ENCODE measurements around the gene KLK3.
"Not testable (repeated sequence)": the region's sequence is repeated elsewhere in the genome, so short reads cannot be mapped to it uniquely, and the experiment has no call there.

Gene KLK3

GRCh38 chr19:50859849-50860248 lies 5.1 kb downstream of the KLK3 start:
- DNase-seq (ENCODE audit: low read depth in 4 of 4, low spot score in 1 of 4): no peak

- no peak for DNase-seq (ENCODE audit: low read depth in 4 of 4, low spot score in 1 of 4)
Observed at GRCh38 chr19:50861010-50861409, 6.3 kb downstream of the KLK3 start.

GRCh38 chr19:50861496-50862286 lies 7.0 kb downstream of the KLK3 start:
- DNase-seq (ENCODE audit: low read depth in 4 of 4, low spot score in 1 of 4): no peak

DNA sequence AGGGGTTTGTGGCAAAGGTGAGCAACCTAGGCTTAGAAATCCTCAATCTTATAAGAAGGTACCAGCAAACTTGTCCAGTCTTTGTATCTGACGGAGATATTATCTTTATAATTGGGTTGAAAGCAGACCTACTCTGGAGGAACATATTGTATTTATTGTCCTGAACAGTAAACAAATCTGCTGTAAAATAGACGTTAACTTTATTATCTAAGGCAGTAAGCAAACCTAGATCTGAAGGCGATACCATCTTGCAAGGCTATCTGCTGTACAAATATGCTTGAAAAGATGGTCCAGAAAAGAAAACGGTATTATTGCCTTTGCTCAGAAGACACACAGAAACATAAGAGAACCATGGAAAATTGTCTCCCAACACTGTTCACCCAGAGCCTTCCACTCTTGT lies 14.8 kb downstream of the KLK3 start:
- no peak for DNase-seq (ENCODE audit: low read depth in 4 of 4, low spot score in 1 of 4)

- peak in 2 of 4 experiments; percentile 2 to 20 for DNase-seq (ENCODE audit: low read depth in 4 of 4, low spot score in 1 of 4)
Observed at GRCh38 chr19:50870417-50871089, 15.8 kb downstream of the KLK3 start.

DNA sequence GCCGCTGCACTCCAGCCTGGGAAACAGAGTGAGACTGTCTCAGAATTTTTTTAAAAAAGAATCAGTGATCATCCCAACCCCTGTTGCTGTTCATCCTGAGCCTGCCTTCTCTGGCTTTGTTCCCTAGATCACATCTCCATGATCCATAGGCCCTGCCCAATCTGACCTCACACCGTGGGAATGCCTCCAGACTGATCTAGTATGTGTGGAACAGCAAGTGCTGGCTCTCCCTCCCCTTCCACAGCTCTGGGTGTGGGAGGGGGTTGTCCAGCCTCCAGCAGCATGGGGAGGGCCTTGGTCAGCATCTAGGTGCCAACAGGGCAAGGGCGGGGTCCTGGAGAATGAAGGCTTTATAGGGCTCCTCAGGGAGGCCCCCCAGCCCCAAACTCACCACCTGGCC lies 18.3 kb downstream of the KLK3 start, which contains the start of gene KLK2:
Gene KLK2, plus strand, starts transcription at position 384 of the 400 bp plus-strand sequence. CDS start 35 bp downstream, outside the sequence.
- DNase-seq (ENCODE audit: low read depth in 4 of 4, low spot score in 1 of 4): no peak

DNA sequence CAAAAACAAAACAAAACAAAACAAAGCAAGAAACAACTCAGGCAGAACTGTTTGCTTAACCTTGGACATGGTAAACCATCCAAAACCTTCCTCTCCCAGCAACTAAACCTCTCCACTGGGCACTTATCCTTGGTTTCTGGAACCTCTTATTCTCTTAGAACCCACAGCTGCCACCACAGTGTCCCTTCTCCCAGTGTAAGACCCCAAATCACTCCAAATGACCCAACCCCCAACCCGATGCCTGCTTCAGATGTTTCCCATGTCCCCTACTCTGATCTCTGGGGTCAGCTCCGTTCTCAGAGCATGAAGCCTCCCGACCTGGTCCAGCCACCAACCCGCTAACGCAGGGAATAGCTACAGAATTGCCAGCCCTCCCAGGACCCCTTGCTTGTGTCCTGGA lies 19.5 kb downstream of the KLK3 start:
- no peak for DNase-seq (ENCODE audit: low read depth in 4 of 4, low spot score in 1 of 4)

DNA sequence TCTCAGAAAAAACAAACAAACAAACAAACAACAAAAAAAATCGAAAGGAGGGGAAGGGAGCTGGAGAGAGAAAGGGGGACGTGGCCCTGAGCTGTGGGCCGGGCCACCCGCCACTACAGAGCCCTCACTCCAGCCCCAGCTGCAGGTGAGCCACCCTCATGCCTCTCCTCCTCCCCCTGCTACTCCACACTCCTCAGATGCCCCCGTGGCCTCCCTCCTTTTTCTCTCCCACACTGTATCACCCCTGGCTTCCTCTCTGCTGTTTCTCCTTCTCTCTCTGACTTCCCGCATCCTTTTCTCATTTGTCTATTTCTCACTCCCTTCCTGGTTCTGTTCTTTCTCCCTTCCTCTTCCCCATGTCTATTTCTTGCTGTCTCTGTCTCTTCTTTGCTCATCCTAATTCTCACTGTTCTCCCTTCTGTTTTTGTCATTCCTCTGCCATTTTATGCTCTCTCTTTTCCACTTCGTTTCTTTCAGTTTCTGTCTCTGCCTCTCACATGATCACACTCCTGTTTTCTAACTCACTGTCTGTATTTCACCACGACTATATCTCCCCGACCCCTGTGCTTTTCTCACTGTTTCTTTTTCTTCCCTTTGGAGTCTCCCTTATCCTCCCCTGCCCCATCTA lies 21.2 kb downstream of the KLK3 start:
- DNase-seq (ENCODE audit: low read depth in 4 of 4, low spot score in 1 of 4): no peak

DNA sequence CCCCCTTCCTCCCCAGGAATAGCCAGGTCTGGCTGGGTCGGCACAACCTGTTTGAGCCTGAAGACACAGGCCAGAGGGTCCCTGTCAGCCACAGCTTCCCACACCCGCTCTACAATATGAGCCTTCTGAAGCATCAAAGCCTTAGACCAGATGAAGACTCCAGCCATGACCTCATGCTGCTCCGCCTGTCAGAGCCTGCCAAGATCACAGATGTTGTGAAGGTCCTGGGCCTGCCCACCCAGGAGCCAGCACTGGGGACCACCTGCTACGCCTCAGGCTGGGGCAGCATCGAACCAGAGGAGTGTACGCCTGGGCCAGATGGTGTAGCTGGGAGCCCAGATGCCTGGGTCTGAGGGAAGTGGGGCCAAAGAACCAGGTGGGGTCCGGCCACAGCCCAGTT lies 21.7 kb downstream of the KLK3 start:
- DNase-seq (ENCODE audit: low read depth in 4 of 4, low spot score in 1 of 4): no peak

DNA sequence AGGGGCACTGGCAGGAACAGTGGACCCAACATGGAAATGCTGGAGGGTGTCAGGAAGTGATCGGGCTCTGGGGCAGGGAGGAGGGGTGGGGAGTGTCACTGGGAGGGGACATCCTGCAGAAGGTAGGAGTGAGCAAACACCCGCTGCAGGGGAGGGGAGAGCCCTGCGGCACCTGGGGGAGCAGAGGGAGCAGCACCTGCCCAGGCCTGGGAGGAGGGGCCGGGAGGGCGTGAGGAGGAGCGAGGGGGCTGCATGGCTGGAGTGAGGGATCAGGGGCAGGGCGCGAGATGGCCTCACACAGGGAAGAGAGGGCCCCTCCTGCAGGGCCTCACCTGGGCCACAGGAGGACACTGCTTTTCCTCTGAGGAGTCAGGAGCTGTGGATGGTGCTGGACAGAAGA lies 22.6 kb downstream of the KLK3 start:
- no peak for DNase-seq (ENCODE audit: low read depth in 4 of 4, low spot score in 1 of 4)

DNA sequence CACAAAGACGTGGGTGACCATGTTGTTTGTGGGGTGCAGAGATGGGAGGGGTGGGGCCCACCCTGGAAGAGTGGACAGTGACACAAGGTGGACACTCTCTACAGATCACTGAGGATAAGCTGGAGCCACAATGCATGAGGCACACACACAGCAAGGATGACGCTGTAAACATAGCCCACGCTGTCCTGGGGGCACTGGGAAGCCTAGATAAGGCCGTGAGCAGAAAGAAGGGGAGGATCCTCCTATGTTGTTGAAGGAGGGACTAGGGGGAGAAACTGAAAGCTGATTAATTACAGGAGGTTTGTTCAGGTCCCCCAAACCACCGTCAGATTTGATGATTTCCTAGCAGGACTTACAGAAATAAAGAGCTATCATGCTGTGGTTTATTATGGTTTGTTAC lies 24.1 kb downstream of the KLK3 start:
- DNase-seq (ENCODE audit: low read depth in 4 of 4, low spot score in 1 of 4): no peak

DNA sequence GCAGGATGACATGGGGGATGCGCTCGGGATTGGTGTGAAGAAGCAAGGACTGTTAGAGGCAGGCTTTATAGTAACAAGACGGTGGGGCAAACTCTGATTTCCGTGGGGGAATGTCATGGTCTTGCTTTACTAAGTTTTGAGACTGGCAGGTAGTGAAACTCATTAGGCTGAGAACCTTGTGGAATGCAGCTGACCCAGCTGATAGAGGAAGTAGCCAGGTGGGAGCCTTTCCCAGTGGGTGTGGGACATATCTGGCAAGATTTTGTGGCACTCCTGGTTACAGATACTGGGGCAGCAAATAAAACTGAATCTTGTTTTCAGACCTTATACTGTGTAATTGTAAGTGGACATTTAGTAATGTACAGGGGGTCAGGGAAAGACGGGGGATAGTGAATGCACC lies 25.5 kb downstream of the KLK3 start:
- no peak for DNase-seq (ENCODE audit: low read depth in 4 of 4, low spot score in 1 of 4)

- DNase-seq (ENCODE audit: low read depth in 4 of 4, low spot score in 1 of 4): no peak
Observed at GRCh38 chr19:50882188-50882587, 27.5 kb downstream of the KLK3 start.

DNA sequence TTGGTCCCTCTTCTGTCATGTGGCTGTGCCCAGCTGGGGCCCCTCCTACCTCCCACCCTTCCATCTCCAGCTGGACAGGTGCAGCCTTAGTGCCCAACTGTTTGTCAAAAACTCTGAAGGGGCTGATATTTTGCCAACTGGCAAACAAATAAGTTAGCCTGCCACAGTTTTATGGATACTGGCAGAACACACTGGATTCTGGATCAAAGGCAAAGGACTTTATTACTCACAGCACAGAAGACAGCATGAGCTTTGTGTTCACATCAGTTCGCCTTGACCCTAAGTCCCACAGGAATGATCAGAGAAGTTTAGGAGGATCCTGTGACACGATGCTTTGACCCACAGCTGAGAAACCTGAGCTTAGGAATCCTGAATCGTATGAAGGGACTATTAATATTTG lies 34.9 kb downstream of the KLK3 start:
- no peak for DNase-seq (ENCODE audit: low read depth in 4 of 4, low spot score in 1 of 4)

DNA sequence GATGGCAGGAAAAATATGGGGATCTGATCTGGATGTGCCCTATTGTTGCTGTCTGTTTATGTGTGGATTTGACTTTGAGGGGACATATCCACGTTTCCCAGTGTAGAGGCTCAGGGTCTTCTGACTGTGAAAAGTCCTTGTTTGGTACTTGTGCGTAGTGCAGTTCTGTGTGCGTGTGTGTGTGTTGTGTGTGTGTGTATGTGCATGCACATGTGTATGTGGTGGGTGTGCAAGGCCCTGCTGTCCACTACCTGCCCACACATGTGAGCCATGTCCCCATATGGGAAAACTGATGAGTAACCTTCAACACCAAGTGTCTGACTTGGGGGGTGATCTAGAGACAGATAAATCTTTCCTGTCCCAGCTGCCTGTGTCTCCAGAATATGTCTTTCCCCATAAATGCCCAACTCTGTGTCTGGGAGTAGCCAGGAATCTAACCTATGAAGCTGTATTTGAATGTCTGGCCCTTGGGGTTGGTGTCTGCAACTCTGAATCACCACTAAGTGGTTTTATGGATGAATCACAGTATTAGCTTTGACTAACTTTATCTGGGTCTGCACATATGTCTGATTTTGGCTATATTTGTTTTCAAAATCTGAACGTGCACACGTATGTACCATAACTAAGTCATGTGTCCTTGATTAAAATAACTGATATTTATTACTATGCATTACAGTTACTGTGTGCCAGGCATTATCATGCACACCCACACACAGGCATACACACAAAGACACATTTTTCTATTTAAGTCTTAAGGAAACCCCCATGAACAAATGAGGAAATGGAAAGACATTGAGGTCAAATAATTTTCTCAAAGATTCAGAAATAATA lies 35.9 kb downstream of the KLK3 start:
- no peak for DNase-seq (ENCODE audit: low read depth in 4 of 4, low spot score in 1 of 4)

DNA sequence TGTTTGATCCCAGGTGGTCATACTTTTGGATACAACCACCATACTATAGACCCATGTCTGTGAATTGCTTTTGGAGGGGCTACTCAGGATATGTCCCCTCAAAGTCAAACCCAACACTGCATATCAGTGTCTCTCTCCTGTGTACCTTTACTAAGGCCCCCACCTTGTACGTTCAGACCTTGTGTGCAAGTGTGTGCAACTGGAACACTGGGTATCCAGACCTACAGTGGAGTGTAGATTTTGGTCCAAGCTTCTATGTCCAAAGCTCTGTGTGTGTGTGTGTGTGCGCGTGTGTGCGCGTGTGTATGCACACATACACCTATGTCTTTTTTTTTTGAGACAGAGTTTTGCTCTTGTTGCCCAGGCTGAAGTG lies 36.5 kb downstream of the KLK3 start:
- no peak for DNase-seq (ENCODE audit: low read depth in 4 of 4, low spot score in 1 of 4)

DNA sequence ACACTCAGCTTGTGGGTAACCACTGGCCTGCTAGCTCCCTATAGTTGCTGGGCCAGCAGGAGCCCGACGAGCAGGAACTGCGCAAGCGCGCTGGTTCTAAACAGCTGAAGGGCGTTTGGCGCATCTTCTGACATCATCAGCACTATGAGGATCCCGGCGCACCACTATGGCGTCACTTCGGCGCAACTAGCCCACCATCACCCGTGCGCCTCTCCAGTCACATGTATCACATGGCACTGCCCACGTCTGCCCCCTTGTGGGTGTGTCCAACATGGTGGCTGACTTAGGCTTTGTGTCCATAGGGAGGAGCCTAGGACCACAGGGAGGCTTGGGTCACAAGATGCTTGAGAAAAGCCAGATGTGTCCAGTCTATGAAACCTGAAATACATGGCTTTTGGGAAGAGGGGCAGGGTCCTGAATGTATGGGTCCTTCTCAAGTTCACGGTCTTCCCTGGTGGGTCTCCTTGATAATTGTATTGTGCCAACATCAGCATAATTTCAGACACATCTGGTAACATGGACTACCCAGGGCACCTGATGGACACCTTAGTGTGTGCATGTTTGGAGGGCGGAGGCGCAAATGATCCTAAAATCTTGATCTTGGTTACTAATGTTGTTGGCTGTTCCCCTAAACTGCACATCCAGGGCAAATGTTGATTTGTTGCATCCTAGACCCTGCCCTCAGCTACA lies 38.5 kb downstream of the KLK3 start:
- DNase-seq (ENCODE audit: low read depth in 4 of 4, low spot score in 1 of 4): no peak

DNA sequence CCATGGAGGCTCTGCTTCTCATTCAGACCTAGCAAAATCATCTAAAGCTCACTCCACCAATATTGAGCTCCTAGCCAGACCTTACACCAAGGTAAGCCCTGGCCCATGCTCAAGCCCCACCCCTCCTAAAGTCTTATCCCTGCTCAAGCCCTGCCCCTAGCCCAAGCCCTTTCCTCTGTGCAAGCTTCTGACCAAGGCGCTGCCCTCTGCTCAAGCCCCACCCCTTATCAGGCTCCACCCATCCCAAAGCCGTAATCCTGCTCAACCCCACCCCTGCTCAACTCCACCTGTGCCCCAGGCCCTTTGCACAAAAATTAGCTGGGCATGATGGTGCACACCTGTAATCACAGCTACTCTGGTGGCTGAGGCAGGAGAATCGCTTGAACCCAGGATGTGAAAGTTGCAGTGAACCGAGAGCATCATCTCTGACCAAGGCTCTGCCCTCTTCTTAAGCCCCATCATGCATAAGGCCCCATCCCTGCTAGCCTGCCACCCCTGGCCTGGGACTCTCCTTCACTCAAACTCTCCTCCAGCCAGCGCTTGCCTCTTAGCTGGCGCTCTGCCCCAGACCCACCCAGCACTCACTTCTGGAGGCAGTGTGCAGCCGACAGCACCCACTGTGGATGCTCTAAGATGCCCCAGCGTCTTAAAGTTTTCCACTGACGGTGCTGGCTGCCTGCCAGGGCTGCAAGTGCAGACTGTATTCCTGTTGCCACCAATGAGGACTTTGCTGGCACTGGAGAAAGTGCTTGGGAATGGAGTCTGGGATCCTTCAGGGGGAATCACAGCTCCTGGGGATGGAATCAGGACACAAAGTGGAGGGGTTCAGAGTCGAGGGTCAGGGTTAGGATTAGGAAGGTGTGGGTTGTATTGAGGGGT lies 40.0 kb downstream of the KLK3 start:
- no peak for DNase-seq (ENCODE audit: low read depth in 4 of 4, low spot score in 1 of 4)

GRCh38 chr19:50896089-50896590 lies 41.4 kb downstream of the KLK3 start:
- DNase-seq (ENCODE audit: low read depth in 4 of 4, low spot score in 1 of 4): not testable (repeated sequence)
